ENCODE measurements around the gene BCAR3. TPM values are rescaled to one million over a fixed set of nuclear protein-coding genes. Genes with fewer than 3 reads are reported as not detected.

BCAR3 gene
- total RNA-seq, 1 experiment from 2014 or later, result 9.3 TPM

DNA sequence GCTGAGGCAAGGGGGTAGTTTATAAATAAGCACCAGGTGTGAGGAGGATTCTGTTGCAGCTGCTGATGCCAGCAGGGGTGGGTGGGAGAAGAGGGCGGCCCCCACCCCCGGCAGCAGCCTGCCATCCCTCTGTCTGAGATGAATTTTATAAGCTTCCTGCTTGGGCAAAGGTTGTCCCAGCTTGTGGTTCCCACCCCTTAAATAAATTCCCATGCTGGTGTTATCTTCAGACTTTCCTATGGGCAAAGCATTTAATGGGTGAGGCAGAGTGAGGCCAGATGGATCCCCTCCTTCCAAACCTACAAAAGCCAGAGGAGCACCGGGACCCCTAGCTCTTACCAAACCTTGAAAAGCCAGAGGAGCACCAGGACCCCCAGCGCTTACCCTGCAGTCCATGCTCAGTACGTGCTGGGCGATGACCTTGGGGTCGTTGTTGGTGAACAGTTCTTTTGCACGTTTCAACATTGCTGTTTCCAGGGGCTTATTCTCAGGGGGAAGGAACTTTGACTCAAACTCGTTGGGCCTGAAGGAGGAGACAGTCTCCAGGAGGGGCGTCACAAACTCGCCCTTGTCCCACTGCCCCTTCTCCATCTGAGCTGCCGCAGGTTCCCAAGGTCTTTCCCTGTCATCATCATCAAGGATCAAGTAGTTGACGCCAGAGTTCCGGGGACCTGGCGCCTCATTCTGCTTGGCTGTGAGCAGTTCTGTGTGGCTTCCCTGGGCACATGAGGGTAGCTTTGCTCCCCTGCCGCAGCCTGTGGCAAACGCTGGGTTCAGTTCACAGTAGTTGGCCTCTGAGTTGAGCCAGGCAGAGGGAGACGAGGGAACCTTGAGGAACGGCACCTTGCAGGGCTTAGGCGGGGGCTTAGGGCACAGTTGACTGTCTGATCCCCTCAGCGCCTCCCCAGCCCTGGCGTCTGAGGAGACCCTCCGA lies 99.5 kb downstream of the BCAR3 start:
- no peak for DNase-seq
- peaks cover 12% of the 10 kb centered on the region for H3K4me1 Mint-ChIP-seq (ENCODE audit: low read depth, unreplicated experiment)
- BruUV-seq (replicated peaks), result no TSS peak
- no peaks in the 10 kb centered on the region; the same call in 1 of the 2 replicates for H3K36me3 ChIP-seq (ENCODE audit: control insufficient read depth, insufficient read depth, low read length)
- no peak overlapping the region for H3K27ac Mint-ChIP-seq (ENCODE audit: unreplicated experiment)
- no peaks in the 10 kb centered on the region for H3K27me3 Mint-ChIP-seq (ENCODE audit: insufficient read depth, unreplicated experiment)
- H3K27me3 ChIP-seq (replicated peaks; ENCODE audit: control insufficient read depth, insufficient read depth, low read length), result no peaks in the 10 kb centered on the region
- H3K9me3 ChIP-seq, result no peaks in the 10 kb centered on the region
- H3K36me3 Mint-ChIP-seq (ENCODE audit: insufficient read depth, unreplicated experiment), result peaks cover 6% of the 10 kb centered on the region
- ChIA-PET CTCF (no interaction called here), POLR2A (no interaction called here)
- intact Hi-C loops (cut with micrococcal nuclease; ENCODE audit: unreplicated experiment), result loop anchor here (10.0 kb wide), 1 partner anchor 137 kb away; the partner anchor contains the start of gene FNBP1L
- no peaks in the 10 kb centered on the region for H3K9me3 Mint-ChIP-seq (ENCODE audit: unreplicated experiment)
- no peak overlapping the region for H3K4me3 ChIP-seq (ENCODE audit: low read depth, low read length)
- TF ChIP-seq, protein P1, sequence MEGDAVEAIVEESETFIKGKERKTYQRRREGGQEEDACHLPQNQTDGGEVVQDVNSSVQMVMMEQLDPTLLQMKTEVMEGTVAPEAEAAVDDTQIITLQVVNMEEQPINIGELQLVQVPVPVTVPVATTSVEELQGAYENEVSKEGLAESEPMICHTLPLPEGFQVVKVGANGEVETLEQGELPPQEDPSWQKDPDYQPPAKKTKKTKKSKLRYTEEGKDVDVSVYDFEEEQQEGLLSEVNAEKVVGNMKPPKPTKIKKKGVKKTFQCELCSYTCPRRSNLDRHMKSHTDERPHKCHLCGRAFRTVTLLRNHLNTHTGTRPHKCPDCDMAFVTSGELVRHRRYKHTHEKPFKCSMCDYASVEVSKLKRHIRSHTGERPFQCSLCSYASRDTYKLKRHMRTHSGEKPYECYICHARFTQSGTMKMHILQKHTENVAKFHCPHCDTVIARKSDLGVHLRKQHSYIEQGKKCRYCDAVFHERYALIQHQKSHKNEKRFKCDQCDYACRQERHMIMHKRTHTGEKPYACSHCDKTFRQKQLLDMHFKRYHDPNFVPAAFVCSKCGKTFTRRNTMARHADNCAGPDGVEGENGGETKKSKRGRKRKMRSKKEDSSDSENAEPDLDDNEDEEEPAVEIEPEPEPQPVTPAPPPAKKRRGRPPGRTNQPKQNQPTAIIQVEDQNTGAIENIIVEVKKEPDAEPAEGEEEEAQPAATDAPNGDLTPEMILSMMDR (IDR thresholded peaks at IDR 0.05; ENCODE audit: insufficient read depth in 1 of 2, low read depth in 1 of 2, low read length in 1 of 2, severe bottlenecking in 1 of 2, unreplicated experiment in 1 of 2), result no peak
- no peak overlapping the region for H3K4me3 Mint-ChIP-seq (ENCODE audit: unreplicated experiment)
- peaks cover 70% of the 10 kb centered on the region for H3K4me1 ChIP-seq

DNA sequence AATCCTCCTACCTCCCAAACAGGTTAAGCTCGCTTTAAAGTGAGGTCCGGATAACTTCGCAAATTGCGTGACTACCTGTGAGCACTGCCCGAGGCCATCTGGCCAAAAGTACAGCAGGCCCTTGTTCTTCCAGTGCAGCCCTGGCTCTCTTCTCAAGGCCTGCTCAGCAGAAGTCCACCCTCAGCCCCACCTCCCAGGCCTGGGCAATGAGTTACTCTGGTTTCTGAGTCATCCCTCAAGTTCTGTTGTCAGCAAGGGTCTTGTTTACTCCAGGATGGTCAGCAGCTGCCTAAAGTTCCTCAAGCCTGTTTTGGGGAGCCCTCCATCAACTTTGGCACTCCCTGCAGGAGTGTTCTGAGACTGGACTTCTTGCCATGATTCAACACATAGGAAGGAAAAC lies 101.7 kb downstream of the BCAR3 start:
- Mint-ChIP-seq H3K4me1 (ENCODE audit: low read depth, unreplicated experiment) (peaks cover 6% of the 10 kb centered on the region), H3K27ac (ENCODE audit: unreplicated experiment) (no peak overlapping the region), H3K27me3 (ENCODE audit: insufficient read depth, unreplicated experiment) (no peaks in the 10 kb centered on the region), H3K4me3 (ENCODE audit: unreplicated experiment) (no peak overlapping the region), H3K9me3 (ENCODE audit: unreplicated experiment) (no peaks in the 10 kb centered on the region), H3K36me3 (ENCODE audit: insufficient read depth, unreplicated experiment) (peaks cover 18% of the 10 kb centered on the region)
- Histone ChIP-seq H3K36me3 (ENCODE audit: control insufficient read depth, insufficient read depth, low read length) (no peaks in the 10 kb centered on the region; the same call in 1 of the 2 replicates), H3K9me3 (no peaks in the 10 kb centered on the region), H3K27me3 (replicated peaks; ENCODE audit: control insufficient read depth, insufficient read depth, low read length) (no peaks in the 10 kb centered on the region), H3K4me3 (ENCODE audit: low read depth, low read length) (no peak overlapping the region), H3K4me1 (peaks cover 51% of the 10 kb centered on the region)
- intact Hi-C loops (cut with micrococcal nuclease; ENCODE audit: unreplicated experiment), result loop anchor here (1.0 to 10.0 kb wide), 2 partner anchors 37 to 135 kb away; partner anchors contain the start of gene FNBP1L
- TF ChIP-seq, protein P1 (IDR thresholded peaks at IDR 0.05; ENCODE audit: insufficient read depth in 1 of 2, low read depth in 1 of 2, low read length in 1 of 2, severe bottlenecking in 1 of 2, unreplicated experiment in 1 of 2), result no peak
- CTCF ChIA-PET, result interaction anchor here (0.9 to 1.1 kb wide), 2 partner anchors 264 to 275 kb away, joined by 4 read pairs; no protein-coding TSS in a partner anchor
- DNase-seq, result peak; percentile 64 to 78
- BruUV-seq (replicated peaks), result no TSS peak
- POLR2A ChIA-PET, result no interaction called here

DNA sequence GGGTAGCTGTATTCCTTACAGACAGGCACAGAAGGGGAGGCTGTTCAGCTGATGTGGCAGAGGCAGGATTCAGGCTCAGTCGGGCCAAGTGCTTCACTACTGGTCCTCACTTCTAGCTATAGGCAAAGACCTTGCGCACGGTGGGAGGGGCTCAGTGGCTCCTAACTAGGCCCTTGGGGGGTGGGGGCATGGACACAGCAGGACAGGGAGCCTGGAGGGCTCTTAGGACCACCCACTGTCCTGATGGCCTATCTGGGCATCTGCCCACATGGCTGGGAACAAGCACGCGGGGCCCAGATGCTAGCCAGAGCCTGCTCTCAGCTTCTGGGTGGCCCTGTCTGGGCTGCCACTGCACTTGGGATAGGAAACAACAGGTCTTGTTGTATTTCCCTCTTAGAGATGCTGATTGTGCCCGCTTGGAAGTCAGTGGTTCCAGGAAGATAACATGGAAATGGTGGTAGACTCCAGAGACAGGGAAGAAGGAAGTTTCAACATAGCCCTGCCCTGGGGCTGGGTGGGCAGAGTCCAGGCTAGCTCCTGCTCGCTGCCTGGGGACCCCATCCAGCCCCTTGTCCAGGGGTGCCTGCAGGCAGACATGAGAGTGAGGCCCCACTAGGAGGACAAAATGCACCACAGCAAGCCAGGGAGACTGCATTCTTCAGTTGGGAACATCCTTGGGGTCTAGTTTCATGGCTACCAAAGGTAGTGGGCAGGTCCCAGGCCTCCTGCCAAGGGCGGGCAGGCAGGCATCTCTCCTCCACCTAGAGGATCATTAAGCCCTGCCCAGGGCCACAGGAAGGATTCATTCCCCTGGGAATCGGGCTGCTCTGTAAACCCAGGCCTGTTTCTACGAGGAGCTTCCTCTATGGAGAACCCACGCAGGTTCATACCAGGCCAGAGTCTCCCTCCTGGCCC lies 102.5 kb downstream of the BCAR3 start:
- no peak for DNase-seq

More for the DNA sequence above, 102.5 kb downstream of the BCAR3 start:
- ChIA-PET POLR2A (no interaction called here), CTCF (no interaction called here)
- H3K9me3 Mint-ChIP-seq (ENCODE audit: unreplicated experiment), result no peaks in the 10 kb centered on the region
- no peaks in the 10 kb centered on the region; the same call in 1 of the 2 replicates for H3K36me3 ChIP-seq (ENCODE audit: control insufficient read depth, insufficient read depth, low read length)
- TF ChIP-seq, protein P1 (IDR thresholded peaks at IDR 0.05; ENCODE audit: insufficient read depth in 1 of 2, low read depth in 1 of 2, low read length in 1 of 2, severe bottlenecking in 1 of 2, unreplicated experiment in 1 of 2), result no peak
- peaks cover 7% of the 10 kb centered on the region for H3K4me1 Mint-ChIP-seq (ENCODE audit: low read depth, unreplicated experiment)
- H3K27ac Mint-ChIP-seq (ENCODE audit: unreplicated experiment), result no peak overlapping the region
- H3K36me3 Mint-ChIP-seq (ENCODE audit: insufficient read depth, unreplicated experiment), result peaks cover 23% of the 10 kb centered on the region
- H3K4me1 ChIP-seq, result peaks cover 44% of the 10 kb centered on the region
- H3K27me3 Mint-ChIP-seq (ENCODE audit: insufficient read depth, unreplicated experiment), result no peaks in the 10 kb centered on the region
- no peak overlapping the region for H3K4me3 Mint-ChIP-seq (ENCODE audit: unreplicated experiment)
- no peaks in the 10 kb centered on the region for H3K9me3 ChIP-seq
- no peak overlapping the region for H3K4me3 ChIP-seq (ENCODE audit: low read depth, low read length)
- BruUV-seq (replicated peaks), result no TSS peak
- intact Hi-C loops (cut with micrococcal nuclease; ENCODE audit: unreplicated experiment), result no loop called here
- H3K27me3 ChIP-seq (replicated peaks; ENCODE audit: control insufficient read depth, insufficient read depth, low read length), result no peaks in the 10 kb centered on the region

Data from Caco-2 (cell line).